WTC11 (cell line): ENCODE measurements around the gene PCYOX1L. TPM values are rescaled to one million over a fixed set of nuclear protein-coding genes. Genes with fewer than 3 reads are reported as not detected.

Source experiments
- ATAC-seq: fragments of 200-7000 bp; cut with Tn5 transposase; 2 replicates; pipeline ENCODE4 v1.10.0; 2021; ENCODE audit warnings: mild to moderate bottlenecking, moderate library complexity
- CTCF ChIA-PET: fragments of 300-600 bp; sonication (Branson Sonifier 250); formaldehyde crosslinking; loops from one replicate; lab custom pipeline; 2021; ENCODE audit warnings: antibody characterized with exemption; lab: Charles Lee
- POLR2A ChIA-PET: fragments of 350-600 bp; sonication (Branson Sonifier 250); formaldehyde crosslinking; loops from one replicate; lab custom pipeline; 2021; ENCODE audit warnings: antibody characterized with exemption; lab: Charles Lee
- DNase-seq: peaks from one replicate; pipeline ENCODE4 v3.0.0; 2021; ENCODE audit warnings: low spot score
- H3K27ac Mint-ChIP-seq: 2 replicates; pipeline ENCODE4 v1.8.0; 2021; ENCODE audit warnings: mixed read lengths
- H3K27me3 Mint-ChIP-seq: 2 replicates; pipeline ENCODE4 v1.8.0; 2021; ENCODE audit warnings: low read depth, mild to moderate bottlenecking, moderate library complexity, mixed read lengths
- H3K36me3 Mint-ChIP-seq: 2 replicates; pipeline ENCODE4 v1.8.0; 2021; ENCODE audit warnings: mixed read lengths
- H3K4me1 Mint-ChIP-seq: 2 replicates; pipeline ENCODE4 v1.8.0; 2022; ENCODE audit warnings: mixed read lengths
- H3K4me3 Mint-ChIP-seq: 2 replicates; pipeline ENCODE4 v1.8.0; 2021; ENCODE audit warnings: mild to moderate bottlenecking, moderate library complexity, mixed read lengths
- H3K9me3 Mint-ChIP-seq: 2 replicates; pipeline ENCODE4 v1.8.0; 2021; ENCODE audit warnings: mixed read lengths
- CREM ChIP-seq: sonication (generic); formaldehyde crosslinking; IDR thresholded peaks from 2 replicates; pipeline ENCODE4 v1.8.1; 2022; ENCODE audit warnings: mild to moderate bottlenecking, missing genetic modification reagents, moderate library complexity
- GTF2I ChIP-seq: fragments of 250-450 bp; sonication (Bioruptor Pico); conservative IDR thresholded peaks from 2 replicates; pipeline ENCODE4 v1.4.0; 2021; ENCODE audit warnings: mild to moderate bottlenecking
- KAT7 ChIP-seq: sonication (generic); formaldehyde crosslinking; IDR thresholded peaks from 2 replicates; pipeline ENCODE4 v1.8.1; 2023; ENCODE audit warnings: missing genetic modification reagents, mild to moderate bottlenecking, borderline replicate concordance
- OVOL2 ChIP-seq: fragments of 250-450 bp; sonication (Bioruptor Pico); IDR thresholded peaks from 2 replicates; pipeline ENCODE4 v1.9.0; 2021; ENCODE audit warnings: mild to moderate bottlenecking, borderline replicate concordance
- RELA ChIP-seq: sonication (generic); formaldehyde crosslinking; IDR thresholded peaks from 2 replicates; pipeline ENCODE4 v1.8.1; 2022; ENCODE audit warnings: missing genetic modification reagents, mild to moderate bottlenecking, borderline replicate concordance
- ZNF138 ChIP-seq: sonication (generic); formaldehyde crosslinking; conservative IDR thresholded peaks from 2 replicates; pipeline ENCODE4 v1.8.1; 2022; ENCODE audit warnings: mild to moderate bottlenecking, moderate library complexity, missing genetic modification reagents
- ZNF317 ChIP-seq: sonication (generic); formaldehyde crosslinking; IDR thresholded peaks from 2 replicates; pipeline ENCODE4 v1.8.1; 2023; ENCODE audit warnings: low read depth, mild to moderate bottlenecking, moderate library complexity, missing genetic modification reagents, borderline replicate concordance
- total RNA-seq: library from RNA; stranded (reverse); gene quantifications from 3 replicates; pipeline ENCODE4 v1.2.3, GENCODE V29; 2021
- TF ChIP-seq, protein P1 (sequence below): sonication (generic); formaldehyde crosslinking; IDR thresholded peaks from 2 replicates; pipeline ENCODE4 v1.8.1; 2023; ENCODE audit warnings: mild to moderate bottlenecking, missing genetic modification reagents, moderate library complexity
- TF ChIP-seq, protein P2 (sequence below): sonication (generic); formaldehyde crosslinking; IDR thresholded peaks from 2 replicates; pipeline ENCODE4 v1.8.0; 2022; ENCODE audit warnings: missing genetic modification reagents
- TF ChIP-seq, protein P3 (sequence below): sonication (generic); formaldehyde crosslinking; IDR thresholded peaks from 2 replicates; pipeline ENCODE4 v1.8.0; 2022; ENCODE audit warnings: mild to moderate bottlenecking, missing genetic modification reagents
- TF ChIP-seq, protein P4 (sequence below): sonication (generic); formaldehyde crosslinking; IDR thresholded peaks from 2 replicates; pipeline ENCODE4 v1.8.1; 2023; ENCODE audit warnings: mild to moderate bottlenecking, moderate library complexity, missing genetic modification reagents

Gene PCYOX1L
- total RNA-seq, 1 experiment from 2014 or later = 8.1 TPM

DNA sequence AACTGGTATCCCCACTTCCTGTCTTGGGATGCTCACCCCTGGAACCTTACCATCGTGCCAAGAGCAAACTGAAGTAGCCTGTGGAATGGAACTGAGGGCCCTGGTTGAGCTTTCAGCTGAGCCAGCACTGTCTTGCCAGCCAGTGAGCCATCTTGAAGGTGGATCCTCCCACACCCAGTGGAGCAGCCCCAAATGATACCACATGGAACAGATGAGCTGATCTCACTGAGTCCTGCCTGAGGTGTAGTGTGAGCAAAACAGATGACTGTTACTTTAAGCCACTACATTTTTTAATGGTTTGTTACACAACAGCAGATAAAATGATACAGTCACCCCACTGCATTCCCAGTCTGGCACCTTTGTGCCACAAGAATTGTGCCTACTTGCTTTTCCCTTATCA, 2.2 kb upstream of the PCYOX1L start:
- Mint-ChIP-seq H3K9me3 (no peaks in the 10 kb centered on the region), H3K4me3 (no peak overlapping the region), H3K4me1 (peaks cover 16% of the 10 kb centered on the region), H3K27ac (no peak overlapping the region), H3K36me3 (peaks cover 37% of the 10 kb centered on the region), H3K27me3 (peaks cover 3% of the 10 kb centered on the region; the same call in 1 of the 2 replicates)
- DNase-seq (no peak), ATAC-seq (no peak)
- CTCF ChIA-PET = interaction anchor here (0.9 to 4.0 kb wide), 3 partner anchors 10 to 41 kb away, joined by 3 to 57 read pairs (median 4); partner anchors contain the start of gene GRPEL2
- POLR2A ChIA-PET = no interaction called here
- TF ChIP-seq KAT7 (CRISPR knock-in tag) (no peak), ZNF138 (CRISPR knock-in tag) (no peak), CREM (no peak), OVOL2 (CRISPR knock-in tag) (no peak)

DNA sequence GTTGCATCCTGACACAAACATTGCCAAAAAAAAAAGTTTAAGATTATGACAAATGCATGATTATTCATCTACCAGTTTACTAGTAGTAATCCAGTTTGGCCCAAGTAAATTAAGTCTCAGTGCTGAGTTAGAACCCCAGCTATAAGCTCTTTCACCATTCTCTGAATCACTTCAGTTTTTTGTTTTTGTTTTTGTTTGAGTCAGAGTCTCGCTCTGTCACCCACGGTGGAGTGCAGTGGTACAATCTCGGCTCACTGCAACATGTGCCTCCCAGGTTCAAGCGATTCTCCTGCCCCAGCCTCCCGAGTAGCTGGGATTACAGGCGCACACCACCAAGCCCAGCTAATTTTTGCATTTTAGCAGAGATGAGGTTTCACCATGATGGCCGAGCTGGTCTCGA, 1.5 kb upstream of the PCYOX1L start:
- Mint-ChIP-seq H3K27ac (no peak overlapping the region), H3K4me1 (peaks cover 16% of the 10 kb centered on the region)
- POLR2A ChIA-PET = interaction anchor here (0.6 kb wide), 1 partner anchor 87 kb away, joined by 3 read pairs; no protein-coding TSS in a partner anchor
- CTCF ChIA-PET = interaction anchor here (0.9 to 4.0 kb wide), 4 partner anchors 11 to 91 kb away, joined by 3 to 57 read pairs (median 8); no protein-coding TSS in a partner anchor
- no peak for TF ChIP-seq OVOL2 (CRISPR knock-in tag)
- TF ChIP-seq GTF2I = no peak
- TF ChIP-seq, protein P1, sequence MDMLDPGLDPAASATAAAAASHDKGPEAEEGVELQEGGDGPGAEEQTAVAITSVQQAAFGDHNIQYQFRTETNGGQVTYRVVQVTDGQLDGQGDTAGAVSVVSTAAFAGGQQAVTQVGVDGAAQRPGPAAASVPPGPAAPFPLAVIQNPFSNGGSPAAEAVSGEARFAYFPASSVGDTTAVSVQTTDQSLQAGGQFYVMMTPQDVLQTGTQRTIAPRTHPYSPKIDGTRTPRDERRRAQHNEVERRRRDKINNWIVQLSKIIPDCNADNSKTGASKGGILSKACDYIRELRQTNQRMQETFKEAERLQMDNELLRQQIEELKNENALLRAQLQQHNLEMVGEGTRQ = no peak
- TF ChIP-seq RELA (CRISPR knock-in tag) = no peak
- TF ChIP-seq, protein P2, sequence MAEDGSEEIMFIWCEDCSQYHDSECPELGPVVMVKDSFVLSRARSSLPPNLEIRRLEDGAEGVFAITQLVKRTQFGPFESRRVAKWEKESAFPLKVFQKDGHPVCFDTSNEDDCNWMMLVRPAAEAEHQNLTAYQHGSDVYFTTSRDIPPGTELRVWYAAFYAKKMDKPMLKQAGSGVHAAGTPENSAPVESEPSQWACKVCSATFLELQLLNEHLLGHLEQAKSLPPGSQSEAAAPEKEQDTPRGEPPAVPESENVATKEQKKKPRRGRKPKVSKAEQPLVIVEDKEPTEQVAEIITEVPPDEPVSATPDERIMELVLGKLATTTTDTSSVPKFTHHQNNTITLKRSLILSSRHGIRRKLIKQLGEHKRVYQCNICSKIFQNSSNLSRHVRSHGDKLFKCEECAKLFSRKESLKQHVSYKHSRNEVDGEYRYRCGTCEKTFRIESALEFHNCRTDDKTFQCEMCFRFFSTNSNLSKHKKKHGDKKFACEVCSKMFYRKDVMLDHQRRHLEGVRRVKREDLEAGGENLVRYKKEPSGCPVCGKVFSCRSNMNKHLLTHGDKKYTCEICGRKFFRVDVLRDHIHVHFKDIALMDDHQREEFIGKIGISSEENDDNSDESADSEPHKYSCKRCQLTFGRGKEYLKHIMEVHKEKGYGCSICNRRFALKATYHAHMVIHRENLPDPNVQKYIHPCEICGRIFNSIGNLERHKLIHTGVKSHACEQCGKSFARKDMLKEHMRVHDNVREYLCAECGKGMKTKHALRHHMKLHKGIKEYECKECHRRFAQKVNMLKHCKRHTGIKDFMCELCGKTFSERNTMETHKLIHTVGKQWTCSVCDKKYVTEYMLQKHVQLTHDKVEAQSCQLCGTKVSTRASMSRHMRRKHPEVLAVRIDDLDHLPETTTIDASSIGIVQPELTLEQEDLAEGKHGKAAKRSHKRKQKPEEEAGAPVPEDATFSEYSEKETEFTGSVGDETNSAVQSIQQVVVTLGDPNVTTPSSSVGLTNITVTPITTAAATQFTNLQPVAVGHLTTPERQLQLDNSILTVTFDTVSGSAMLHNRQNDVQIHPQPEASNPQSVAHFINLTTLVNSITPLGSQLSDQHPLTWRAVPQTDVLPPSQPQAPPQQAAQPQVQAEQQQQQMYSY = no peak
- TF ChIP-seq, all 79 proteins: peak for 0
- no peak overlapping the region for H3K4me3 Mint-ChIP-seq
- H3K27me3 Mint-ChIP-seq = peaks cover 3% of the 10 kb centered on the region; the same call in 1 of the 2 replicates
- DNase-seq = no peak
- peaks cover 30% of the 10 kb centered on the region for H3K36me3 Mint-ChIP-seq
- ATAC-seq = no peak
- H3K9me3 Mint-ChIP-seq = no peaks in the 10 kb centered on the region

DNA sequence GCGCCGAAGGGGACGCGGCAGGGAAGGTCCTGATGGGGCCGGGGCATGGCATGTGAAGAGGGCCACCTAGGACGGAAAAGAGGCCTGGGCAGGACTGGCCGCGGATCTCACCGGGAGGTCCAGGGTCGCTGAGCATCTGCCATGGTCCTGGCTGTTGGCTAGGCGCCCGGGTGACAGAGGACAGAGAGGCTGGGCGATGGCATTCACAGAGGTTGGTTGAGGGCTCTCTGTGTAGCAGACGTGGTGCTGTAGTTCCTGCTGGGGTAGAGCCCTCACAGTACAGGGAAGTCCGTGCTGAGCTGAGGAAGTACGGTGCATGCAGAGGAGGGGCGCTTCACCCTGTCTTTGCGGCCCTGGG, 427 bp downstream of the PCYOX1L start:
- Mint-ChIP-seq H3K36me3 (peaks cover 14% of the 10 kb centered on the region), H3K27ac (no peak overlapping the region), H3K9me3 (no peaks in the 10 kb centered on the region), H3K27me3 (peaks cover 3% of the 10 kb centered on the region; the same call in 1 of the 2 replicates), H3K4me3 (peak overlapping the region; percentile 87)
- DNase-seq (no peak), ATAC-seq (no peak; the same call in 1 of the 2 replicates)
- POLR2A ChIA-PET = interaction anchor here (0.9 to 1.5 kb wide), 3 partner anchors 9 to 240 kb away, joined by 3 to 16 read pairs (median 5); partner anchors contain the start of gene GRPEL2
- TF ChIP-seq, protein P3, sequence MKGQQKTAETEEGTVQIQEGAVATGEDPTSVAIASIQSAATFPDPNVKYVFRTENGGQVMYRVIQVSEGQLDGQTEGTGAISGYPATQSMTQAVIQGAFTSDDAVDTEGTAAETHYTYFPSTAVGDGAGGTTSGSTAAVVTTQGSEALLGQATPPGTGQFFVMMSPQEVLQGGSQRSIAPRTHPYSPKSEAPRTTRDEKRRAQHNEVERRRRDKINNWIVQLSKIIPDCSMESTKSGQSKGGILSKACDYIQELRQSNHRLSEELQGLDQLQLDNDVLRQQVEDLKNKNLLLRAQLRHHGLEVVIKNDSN (CRISPR knock-in tag) = no peak
- TF ChIP-seq ZNF317 (CRISPR knock-in tag) = peak; percentile 10; the same call in 1 of the 2 replicates
- TF ChIP-seq, protein P4, sequence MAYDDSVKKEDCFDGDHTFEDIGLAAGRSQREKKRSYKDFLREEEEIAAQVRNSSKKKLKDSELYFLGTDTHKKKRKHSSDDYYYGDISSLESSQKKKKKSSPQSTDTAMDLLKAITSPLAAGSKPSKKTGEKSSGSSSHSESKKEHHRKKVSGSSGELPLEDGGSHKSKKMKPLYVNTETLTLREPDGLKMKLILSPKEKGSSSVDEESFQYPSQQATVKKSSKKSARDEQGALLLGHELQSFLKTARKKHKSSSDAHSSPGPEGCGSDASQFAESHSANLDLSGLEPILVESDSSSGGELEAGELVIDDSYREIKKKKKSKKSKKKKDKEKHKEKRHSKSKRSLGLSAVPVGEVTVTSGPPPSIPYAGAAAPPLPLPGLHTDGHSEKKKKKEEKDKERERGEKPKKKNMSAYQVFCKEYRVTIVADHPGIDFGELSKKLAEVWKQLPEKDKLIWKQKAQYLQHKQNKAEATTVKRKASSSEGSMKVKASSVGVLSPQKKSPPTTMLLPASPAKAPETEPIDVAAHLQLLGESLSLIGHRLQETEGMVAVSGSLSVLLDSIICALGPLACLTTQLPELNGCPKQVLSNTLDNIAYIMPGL = peak; percentile 16; the same call in 1 of the 2 replicates
- TF ChIP-seq, all 79 proteins: peak for 2
- peaks cover 16% of the 10 kb centered on the region for H3K4me1 Mint-ChIP-seq
- CTCF ChIA-PET = interaction anchor here (0.8 to 4.0 kb wide), 20 partner anchors 9 to 261 kb away, joined by 3 to 57 read pairs (median 6); partner anchors contain the start of genes CSNK1A1, GRPEL2 and IL17B
